Kidney glomerular epithelial cell (primary cell): ENCODE data around the gene JADE3.
"Not testable (repeated sequence)": the region's sequence is repeated elsewhere in the genome, so short reads cannot be mapped to it uniquely, and the experiment has no call there.

Experiments used
- DNase-seq: peaks from one replicate; lab custom pipeline; 2025; lab: John Stamatoyannopoulos, UW

Gene JADE3

DNA sequence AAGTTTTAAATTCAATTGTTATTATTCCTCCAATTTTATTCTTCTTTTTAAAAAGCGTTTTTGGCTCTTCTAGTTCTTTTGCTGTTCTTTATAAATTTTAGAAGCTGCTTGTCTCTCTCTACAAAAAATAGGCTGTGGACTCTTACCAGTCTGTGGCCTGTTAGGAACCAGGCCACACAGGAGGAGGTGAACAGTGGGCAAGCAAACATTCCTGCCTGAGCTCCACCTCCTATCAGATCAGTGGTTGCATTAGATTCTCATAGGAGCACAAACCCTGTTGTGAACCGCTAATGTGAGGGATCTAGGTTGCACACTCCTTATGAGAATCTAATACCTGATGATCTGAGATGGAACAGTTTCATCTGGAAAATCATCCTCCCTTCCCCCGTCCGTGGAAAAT, 23.1 kb downstream of the JADE3 start:
- DNase-seq: no peak

DNA sequence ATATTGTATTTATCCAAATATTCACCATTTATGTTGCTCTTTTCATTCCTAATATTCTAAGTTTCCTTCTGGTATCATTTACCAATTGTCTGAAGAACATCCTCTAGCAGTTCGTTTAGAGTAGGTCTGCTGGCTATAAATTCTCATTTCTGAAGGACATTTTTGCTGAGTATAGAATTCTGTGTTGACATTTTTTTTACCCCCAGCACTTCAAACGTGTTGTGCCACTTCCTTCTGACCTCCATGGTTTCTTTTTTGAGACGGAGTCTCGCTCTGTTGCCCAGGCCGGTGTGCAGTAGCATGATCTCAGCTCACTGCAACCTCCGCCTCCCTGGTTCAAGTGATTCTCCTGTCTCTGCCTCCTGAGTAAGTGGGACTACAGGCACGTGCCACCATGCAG, 26.4 kb downstream of the JADE3 start:
- DNase-seq: no peak

DNA sequence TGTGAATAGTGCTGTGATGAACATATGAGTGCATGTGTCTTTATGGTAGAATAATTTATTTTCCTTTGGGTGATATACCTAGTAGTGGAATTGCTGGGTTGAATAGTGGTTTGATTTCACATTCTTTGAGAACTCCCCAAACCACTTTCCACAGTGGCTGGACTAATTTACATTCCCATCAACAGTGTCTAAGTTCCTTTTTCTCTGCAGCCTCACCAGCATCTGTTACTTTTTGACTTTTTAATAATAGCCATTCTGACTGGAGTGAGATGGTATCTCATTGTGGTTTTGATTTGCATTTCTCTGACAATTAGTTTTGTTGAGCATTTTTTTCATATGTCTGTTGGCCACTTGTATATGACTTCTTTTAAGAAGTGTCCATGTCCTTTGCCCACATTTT, 29.1 kb downstream of the JADE3 start:
- DNase-seq: no peak

DNA sequence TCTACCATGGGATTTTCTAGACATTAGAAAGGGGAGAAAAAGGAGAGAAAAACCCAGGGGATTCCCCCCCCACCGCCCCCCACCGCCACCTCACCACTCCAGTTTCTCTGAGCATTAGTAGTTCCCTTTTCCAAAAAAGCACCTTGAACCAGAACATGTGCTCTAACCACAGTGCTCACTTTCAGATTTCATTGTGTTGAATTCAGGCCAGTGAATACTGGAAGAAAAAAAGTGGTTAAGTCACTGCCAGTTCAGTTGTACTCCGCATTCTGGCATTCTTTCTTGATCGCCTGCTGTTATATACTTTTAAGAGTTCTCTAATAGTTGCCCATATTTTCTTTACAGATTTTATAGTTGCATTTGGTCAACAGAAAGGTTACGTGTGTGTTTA, 40.9 kb downstream of the JADE3 start:
- DNase-seq: no peak

DNA sequence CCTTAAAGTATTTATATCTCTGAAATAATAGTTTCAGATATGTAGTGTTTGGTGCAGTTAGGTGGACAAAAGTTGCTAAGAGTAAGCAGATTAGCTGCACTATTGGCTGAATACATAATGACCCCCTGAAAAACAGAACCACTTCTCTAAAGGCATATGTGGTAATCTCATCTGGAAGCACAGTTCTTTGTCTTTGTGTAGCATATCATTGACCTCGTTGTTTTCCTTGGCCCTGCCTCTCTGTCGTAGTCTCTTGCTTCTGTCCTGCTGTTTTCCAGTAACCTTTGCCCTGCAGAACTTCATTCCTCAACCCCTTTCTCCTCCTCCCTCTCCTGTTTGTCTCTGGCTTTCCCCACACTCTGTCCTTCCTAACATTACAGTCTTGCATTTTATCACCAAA, 41.4 kb downstream of the JADE3 start:
- no peak for DNase-seq

DNA sequence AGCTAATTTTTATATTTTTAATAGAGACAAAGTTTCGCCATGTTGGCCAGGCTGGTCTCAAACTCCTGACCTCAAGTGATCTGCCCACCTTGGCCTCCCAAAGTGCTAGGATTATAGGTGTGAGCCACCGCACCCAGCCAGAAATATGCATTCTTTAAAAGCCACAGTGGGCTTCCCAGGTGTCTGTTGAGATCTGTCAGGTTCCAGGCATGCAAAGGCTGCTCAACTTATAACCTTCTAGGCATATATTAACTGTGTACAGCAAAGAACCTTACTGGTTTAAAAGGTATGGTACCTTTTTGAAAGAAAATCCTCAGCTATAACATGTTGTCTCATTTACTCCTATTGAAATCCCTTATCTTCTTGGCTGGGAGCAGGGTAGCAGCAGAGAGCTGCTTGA, 42.5 kb downstream of the JADE3 start:
- DNase-seq: no peak

DNA sequence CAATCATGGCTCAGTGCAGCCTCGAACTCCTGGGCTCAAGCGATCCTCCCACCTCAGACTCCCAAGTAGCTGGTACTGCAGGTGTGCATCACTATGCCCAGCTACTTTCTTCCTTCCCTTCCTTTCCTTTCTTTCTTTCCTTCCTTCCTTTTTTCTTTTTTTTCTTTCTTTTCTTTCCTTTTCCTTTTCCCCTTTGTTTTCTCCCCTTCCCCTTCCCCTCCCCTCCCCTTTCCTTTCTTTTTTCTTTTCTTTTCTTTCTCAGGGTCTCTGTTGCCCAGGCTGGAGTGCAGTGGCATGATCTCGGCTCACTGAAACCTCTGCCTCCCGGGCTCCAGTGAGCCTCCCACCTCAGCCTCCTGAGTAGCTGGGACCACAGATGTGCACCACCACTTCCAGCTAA, 44.4 kb downstream of the JADE3 start:
- DNase-seq: not testable (repeated sequence)

DNA sequence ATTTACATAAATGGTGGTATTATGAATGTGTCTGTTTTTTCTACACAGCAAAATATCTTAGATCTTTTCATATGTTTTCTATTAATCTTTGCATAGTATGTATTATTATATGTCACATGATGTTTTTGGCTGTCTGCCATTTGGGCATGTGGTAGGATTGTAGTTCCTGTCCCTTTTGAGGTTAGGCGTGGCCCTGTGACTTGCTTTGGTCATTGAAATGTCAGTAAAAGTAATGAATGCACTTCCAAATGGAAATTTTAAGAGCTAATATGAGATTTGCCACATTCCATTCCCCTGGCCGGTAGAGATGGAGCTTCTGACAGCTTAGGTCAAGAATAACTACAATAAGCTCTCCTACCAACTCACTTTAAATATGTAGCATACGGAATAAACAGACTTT, 45.1 kb downstream of the JADE3 start:
- DNase-seq: no peak

DNA sequence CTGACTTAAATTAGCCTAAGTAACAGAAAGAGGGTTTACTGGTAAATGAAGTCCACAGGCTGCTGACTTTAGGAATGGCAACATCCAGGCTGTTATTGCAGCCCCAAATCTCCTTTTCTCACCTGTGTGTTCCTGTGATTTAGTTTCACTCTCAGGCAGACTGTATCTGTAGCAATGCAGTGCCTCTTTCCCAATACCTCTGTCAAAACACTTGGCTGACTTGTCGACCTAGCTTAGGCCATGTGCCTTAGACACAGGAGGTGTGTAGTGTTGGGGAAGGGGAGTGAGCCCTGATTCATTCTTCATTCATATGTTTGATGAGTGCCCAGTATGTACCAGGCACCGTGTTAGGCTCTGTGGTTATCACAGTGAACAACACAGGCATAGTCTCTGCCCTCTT, 46.9 kb downstream of the JADE3 start:
- no peak for DNase-seq

DNA sequence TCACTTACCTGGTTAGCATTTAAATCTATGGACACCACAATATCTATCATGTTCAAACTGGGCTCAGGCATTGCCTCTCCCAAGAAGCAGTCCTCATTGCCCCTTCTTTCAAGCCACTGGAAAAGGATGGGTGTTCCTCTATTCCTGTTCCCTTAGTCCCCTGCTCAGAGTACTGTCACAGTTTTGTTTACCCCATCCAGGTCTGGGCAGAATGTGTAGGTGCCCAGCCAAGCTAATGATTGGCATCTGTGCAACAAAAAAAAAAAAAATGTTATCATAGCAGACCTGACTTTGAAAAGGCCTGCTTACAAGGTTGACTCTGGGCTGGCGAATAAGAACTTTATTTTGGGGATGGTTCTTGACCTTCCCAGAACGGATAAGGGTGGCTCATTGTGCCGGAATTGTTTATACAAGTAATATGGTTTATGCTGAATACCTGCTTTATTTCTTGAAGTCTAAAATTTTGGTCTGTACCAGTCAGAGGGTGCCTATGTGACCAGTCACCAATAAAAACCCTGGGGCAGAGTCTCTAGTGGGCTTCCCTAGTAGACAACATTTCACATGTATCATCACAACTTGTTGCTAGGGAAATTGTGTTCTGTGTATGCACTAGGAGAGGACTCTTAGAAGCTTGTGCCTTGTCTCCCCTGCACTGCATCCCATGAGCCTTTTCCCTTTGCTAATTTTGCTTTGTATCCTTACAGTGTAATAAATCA, 47.9 kb downstream of the JADE3 start:
- DNase-seq: no peak

DNA sequence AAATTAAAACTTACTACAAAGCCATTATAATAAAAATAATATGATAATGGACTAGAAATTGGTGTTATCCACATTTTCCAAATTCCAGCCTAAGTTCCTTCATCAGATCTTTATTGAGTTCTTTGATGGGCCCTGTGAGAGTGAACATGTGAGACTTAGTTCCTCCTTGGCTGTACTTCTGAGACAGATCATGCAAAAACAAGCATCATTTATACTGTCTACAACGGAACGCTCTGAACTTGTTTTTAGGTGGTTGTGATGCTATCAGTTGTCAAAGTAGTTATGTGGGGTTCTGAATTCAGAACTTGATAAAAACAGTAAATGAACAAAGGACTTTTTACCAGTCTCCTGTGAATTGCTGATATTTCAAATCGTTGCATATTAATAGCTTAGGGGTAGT, 48.9 kb downstream of the JADE3 start:
- no peak for DNase-seq

DNA sequence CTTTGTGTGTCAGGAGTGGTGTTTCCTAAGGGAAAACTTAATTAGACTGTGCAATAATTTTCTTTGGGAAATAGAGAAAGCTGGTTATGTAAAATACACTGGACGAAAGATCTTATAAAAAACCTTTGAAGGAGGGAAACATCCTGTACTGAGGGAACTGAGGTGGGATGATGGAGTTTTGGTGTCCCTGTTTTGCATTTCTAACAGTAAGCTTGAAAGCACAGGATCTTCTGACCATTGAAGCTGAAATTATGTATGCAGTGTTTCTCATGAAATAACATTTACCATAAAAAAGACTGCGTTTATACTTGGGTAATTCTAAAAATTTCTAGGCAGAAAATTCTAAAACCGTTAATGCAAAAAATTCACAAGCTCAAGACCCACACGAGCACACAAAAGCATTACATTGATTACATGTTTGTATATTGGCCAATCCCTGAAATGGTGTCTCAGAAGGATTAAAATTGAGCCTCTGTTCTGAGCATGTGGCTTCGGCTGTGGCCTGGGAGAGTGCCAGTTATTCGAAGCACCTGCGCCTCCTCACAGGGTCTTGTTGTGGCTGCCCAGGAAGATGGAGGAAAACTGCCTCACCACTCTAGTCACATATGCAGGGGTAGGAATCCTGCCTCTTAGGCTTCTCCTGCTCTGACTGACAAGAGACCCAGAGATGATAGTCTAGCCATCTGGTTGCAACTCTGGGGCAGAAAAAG, 49.5 kb downstream of the JADE3 start:
- no peak for DNase-seq

DNA sequence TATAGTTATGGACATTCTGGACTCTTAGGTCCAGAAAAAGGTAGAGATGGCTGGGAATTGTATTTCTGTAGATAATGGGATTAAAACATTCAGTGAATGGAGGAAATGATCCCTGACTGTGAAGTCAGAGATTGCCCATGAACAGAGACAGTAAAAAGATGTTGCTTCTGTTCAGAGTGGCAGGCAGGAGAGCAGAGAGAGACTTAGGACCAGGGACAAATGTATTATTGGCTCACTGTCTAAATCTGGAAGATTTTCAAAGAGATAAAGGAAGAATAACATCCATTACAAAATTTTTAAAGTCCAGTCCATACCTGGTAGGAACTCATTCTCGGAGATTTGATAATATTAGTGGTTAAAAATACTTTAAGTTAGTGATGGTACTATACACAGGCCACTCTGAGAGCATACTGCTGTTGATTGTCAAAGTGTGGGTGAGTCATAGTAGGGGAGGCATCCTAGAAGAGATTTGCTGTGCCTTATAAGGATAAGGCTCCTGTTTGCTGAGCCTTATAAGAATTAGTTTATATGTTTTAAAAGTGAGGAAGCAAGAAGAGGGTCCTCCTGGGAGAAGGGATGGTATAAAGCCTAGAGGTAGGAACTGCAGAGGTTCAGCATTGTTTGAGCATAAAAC, 53.0 kb downstream of the JADE3 start:
- DNase-seq: peak; percentile 15

DNA sequence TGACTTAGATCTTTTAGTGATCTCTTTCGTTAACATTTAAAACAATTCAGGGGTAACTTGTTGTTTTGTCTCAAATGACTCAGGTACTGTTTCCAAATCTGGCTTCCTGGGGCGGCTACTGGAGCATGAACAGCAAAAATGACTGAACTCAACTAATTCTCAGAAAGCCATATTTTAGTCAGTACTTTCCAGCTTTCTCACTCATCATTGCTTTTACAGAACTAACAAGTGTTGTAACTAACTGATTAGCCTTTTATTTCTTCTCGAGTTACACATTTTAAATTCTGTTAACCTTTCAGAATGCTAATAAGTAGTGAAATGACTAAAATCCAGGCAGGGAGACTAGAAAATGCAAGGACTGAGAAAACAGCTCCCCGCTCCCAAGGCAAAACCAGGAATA, 55.3 kb downstream of the JADE3 start:
- DNase-seq: no peak

DNA sequence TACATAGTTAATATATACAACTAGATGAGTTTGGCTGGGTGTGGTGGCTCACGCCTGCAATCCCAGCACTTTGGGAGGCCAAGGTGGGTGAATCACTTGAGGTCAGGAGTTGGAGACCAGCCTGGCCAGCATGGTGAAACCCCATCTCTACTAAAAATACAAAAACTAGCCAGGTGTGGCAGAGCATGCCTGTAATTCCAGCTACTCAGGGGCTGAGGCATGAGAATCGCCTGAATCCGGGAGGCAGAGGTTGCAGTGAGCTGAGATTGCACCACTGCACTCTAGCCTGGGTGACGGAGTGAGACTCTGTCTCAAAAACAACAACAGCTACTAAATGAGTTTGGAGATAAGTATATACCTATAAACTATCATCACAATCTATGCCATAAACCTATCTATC, 64.8 kb downstream of the JADE3 start:
- not testable (repeated sequence) for DNase-seq

DNA sequence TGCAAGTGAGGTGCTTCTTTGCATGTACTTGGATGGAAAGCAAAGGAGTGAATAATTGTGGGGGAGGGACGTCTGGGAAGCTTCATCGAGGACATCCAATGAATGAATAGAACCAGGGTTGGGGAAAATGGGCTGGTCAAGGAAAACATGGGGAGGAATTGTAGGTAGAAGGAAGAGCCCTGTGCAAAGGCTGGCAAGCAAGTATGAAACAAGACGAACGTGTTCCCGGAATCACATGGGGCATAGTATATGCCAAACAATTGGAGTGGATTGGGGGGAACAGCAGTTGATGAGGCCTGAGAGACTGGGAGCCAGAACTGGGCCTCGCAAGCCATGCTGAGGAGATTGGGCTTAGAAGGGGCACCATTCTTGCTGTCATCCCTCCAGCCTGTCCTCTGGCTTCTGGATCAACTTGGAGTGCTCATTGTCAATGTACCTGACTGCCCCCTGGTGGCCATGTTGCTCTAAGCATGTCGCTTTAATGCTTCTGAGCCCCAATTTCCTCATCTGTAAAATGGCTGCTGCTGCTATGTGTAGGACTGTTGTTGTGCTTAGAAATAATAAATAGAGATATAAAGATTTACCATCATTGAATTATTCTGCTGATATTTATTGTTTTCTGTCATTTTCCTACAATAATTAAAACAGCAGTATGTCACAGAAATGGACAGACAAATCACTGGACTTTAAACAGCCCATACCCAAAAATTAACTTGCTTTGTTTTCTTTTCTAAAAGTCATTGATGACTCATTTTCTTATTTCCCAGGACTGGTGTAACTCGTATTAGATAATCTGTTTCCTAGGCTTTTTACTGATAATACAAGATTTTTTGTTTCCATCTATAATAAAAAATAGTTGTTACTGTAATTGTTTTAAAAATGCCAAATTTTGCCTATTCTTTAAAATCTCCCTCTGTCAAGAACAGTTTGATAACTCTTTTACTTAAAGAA, 66.4 kb downstream of the JADE3 start:
- peak; percentile 39 for DNase-seq

DNA sequence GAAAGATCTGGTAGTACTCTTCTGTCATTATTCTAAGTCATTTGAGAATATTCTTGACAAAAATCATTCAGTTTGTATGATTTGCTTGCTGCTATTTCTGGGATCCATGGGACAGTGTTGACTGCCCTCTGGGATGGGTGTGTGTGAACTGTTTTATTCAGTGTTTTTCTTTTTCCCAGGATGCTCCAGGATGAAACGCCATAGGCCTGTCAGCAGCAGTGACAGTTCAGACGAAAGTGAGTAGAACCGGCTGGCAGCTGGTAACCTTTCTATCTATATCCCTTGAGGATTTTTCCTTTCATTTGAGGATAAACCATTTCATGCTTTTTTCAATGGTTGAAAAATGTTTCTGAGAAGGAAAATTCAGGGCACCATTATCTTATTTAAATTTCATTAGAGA, 72.5 kb downstream of the JADE3 start:
- DNase-seq: no peak

DNA sequence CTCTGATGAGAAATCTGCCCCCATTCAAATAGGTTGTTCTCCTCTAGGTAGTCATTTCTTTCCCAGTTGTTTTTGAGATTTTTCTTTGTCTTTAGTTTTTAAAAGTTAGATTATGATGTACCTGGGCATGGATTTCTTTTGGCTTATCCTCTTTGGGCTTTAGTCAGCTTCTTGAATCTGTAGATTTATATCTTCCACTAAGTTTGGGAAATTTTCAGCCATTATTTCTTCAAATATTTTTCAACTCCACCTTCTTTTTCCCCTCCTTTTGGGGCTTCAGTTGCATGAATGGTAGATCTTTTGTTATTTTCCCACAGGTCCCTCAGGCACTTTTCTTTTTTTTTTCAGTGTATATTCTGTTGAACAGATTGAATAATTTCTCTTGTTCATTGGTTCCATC, 77.3 kb downstream of the JADE3 start:
- DNase-seq: no peak

DNA sequence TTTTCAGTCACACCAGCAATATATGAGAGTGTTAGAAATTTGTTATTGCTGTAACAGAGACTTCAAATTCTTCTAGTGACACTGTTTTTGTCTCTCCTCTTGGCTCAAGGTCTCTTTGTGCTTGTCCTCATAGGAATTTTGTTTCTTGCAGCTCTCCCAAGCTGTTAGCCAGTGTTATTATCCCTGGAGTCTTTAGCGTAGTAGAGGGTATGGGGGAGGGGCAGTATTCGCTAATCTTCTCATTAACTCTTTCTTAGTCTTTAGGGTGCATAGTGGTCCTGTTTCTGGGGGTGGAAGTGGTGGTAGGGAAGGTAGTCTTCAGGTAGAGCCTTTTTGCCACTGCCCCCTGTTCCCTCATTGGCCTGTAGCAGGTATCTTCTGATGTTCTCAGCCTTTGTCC, 79.4 kb downstream of the JADE3 start:
- no peak for DNase-seq

DNA sequence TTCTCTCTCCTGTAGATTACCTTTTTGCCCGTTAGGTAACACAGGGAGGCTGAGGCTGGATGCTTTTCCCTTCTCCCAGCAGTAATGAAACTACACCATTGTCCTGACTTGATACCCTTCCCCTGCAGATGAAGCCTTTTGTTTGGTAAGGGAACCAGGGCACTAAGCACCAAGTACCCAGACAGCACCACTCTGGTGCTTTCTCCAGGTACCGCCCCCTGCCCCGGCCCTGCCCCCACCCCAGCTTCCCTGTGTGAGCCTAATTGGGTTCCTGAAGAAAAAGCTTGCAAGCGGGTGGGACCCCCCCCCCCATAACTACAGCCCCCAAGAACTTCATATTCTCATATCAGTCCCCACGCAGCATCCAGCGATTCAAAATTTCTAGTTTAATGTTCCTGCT, 79.8 kb downstream of the JADE3 start:
- DNase-seq: no peak

DNA sequence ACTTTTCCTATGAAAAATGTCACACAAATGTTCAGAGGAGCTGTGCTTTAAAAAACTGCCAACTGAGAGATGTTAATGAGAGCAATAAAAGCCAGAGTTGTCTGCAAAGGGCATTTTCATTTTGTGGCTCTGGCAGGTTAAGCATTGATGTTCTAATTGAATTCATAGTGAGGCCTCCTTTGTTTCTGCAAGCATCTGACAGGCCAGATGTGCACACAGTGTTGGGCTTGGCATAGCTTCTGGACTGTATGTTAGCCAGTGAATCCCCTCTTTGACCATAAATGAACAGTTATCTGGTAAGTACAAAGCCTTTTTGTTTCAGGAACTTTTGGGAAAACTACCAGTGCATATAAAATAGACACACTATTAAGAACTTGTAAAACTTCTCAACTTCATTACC, 81.9 kb downstream of the JADE3 start:
- no peak for DNase-seq

DNA sequence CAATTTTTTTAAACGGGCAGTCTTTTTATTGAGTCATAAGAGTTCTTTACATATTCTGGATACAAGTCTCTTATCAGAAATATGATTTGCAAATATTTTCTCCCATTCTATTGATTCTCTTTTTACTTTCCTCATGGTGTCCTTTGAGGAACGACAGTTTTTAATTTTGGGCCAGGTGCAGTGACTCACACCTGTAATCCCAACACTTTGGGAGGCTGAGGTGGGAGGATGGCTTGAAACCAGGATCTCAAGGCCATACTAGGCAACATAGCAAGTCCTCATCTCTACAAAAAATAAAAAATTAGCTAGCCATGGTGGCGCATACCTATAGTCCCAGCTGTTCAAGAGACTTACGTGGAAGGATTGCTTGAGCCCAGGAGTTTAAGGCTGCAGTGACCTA, 99.9 kb downstream of the JADE3 start:
- DNase-seq: no peak
